Endothelial cell of umbilical vein (primary cell): ENCODE measurements around the gene IPPK.

Experiments used
- EZH2 ChIP-seq: IDR thresholded peaks from 2 replicates; pipeline ENCODE4 v1.6.1; 2012; ENCODE audit warnings: borderline replicate concordance, low read depth, mild to moderate bottlenecking, moderate library complexity, low read length, inconsistent platforms; ENCODE audit not compliant: severe bottlenecking
- FOS ChIP-seq: IDR thresholded peaks from 2 replicates; pipeline ENCODE4 v1.6.1; 2011; ENCODE audit warnings: mild to moderate bottlenecking, low read length, moderate library complexity, borderline replicate concordance; ENCODE audit not compliant: insufficient read depth
- JUN ChIP-seq: IDR thresholded peaks from 2 replicates; pipeline ENCODE4 v1.6.1; 2011; ENCODE audit warnings: borderline replicate concordance, low read depth; ENCODE audit not compliant: insufficient read length, insufficient read depth
- MYC ChIP-seq: IDR thresholded peaks from one replicate; pipeline ENCODE4 v1.6.1; 2011; ENCODE audit warnings: mild to moderate bottlenecking, low read depth, low read length
- POLR2A ChIP-seq: IDR thresholded peaks from 2 replicates; pipeline ENCODE4 v1.6.1; 2012; ENCODE audit warnings: low read depth, mild to moderate bottlenecking, control low read depth, low read length
- POLR2AphosphoS5 ChIP-seq: IDR thresholded peaks from 2 replicates; pipeline ENCODE4 v1.6.1; 2012; ENCODE audit warnings: low read depth, mild to moderate bottlenecking, control low read depth, low read length, moderate library complexity; ENCODE audit not compliant: insufficient read depth
- TF ChIP-seq, protein P1 (sequence below), 2 donors: IDR thresholded peaks; 1 replicate in 1 of 2; 2 replicates in 1 of 2; pipeline ENCODE4 v1.5.1; 2011; ENCODE audit warnings: low read length in 2 of 2, mild to moderate bottlenecking in 2 of 2, moderate library complexity in 2 of 2, control low read depth in 1 of 2, inconsistent platforms in 1 of 2, low read depth in 1 of 2; ENCODE audit not compliant: insufficient read depth in 1 of 2; ENCODE audit errors: extremely low read depth in 1 of 2
- TF ChIP-seq, protein P2 (sequence below): IDR thresholded peaks from 2 replicates; pipeline ENCODE4 v1.6.1; 2011; ENCODE audit not compliant: insufficient read depth, insufficient read length

DNA sequence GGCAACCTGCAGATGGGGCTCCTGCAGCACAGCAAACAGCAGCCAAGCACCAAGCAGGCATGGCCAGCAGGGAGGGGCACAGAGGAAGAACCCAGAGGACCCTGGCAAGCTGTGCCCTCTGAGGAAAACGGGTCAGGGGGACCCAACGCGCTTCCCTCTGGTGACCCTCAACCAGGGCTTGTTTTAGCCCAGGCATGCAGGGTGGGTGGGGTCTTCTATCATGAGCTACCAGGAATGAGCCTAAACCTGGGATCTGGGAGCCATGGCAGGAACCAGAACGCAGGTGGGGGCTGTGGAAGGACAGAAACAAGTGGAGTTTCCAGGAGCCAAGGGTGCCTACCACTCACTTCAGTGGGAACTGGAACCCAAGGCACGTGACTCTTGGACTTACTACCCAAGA, 20.9 kb downstream of the IPPK start:
- TF ChIP-seq, protein P1, sequence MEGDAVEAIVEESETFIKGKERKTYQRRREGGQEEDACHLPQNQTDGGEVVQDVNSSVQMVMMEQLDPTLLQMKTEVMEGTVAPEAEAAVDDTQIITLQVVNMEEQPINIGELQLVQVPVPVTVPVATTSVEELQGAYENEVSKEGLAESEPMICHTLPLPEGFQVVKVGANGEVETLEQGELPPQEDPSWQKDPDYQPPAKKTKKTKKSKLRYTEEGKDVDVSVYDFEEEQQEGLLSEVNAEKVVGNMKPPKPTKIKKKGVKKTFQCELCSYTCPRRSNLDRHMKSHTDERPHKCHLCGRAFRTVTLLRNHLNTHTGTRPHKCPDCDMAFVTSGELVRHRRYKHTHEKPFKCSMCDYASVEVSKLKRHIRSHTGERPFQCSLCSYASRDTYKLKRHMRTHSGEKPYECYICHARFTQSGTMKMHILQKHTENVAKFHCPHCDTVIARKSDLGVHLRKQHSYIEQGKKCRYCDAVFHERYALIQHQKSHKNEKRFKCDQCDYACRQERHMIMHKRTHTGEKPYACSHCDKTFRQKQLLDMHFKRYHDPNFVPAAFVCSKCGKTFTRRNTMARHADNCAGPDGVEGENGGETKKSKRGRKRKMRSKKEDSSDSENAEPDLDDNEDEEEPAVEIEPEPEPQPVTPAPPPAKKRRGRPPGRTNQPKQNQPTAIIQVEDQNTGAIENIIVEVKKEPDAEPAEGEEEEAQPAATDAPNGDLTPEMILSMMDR (IDR thresholded peaks at IDR 0.05; ENCODE audit: extremely low read depth in 1 of 2, insufficient read depth in 1 of 2, low read depth in 1 of 2, low read length in 2 of 2), result no peak
- no peak for TF ChIP-seq FOS
- no peak for TF ChIP-seq POLR2A
- TF ChIP-seq MYC, result no peak
- no peak for TF ChIP-seq JUN
- no peak for TF ChIP-seq POLR2AphosphoS5
- TF ChIP-seq, protein P2, sequence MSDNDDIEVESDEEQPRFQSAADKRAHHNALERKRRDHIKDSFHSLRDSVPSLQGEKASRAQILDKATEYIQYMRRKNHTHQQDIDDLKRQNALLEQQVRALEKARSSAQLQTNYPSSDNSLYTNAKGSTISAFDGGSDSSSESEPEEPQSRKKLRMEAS, result no peak
- no peak for TF ChIP-seq EZH2
